HepG2 (cell line): ENCODE measurements around the gene PTGIS. TPM values are rescaled to one million over a fixed set of nuclear protein-coding genes. Genes with fewer than 3 reads are reported as not detected.

Source experiments
- ATAC-seq: fragments of 200-7000 bp; cut with Tn5 transposase; 3 replicates; pipeline ENCODE4 v1.9.1; 2020; ENCODE audit warnings: mild to moderate bottlenecking, moderate library complexity
- BruUV-seq: library from RNA; stranded (reverse); fragments of 400-500 nt; replicated peaks from 2 replicates; lab custom pipeline; 2021; lab: Mats Ljungman, UMichigan
- CTCF ChIA-PET: fragments of 300-600 bp; formaldehyde crosslinking; extraction: SDS; loops from one replicate; lab custom pipeline; 2021; ENCODE audit warnings: low total read pairs, inconsistent platforms, low intra/inter-chr PET ratio; lab: Yijun Ruan, JAX
- POLR2A ChIA-PET: fragments of 350-600 bp; sonication (Branson Sonifier 250); formaldehyde crosslinking; loops from one replicate; lab custom pipeline; 2020; ENCODE audit warnings: antibody characterized with exemption, inconsistent platforms; lab: Yijun Ruan, JAX
- DNase-seq: peaks from one replicate; pipeline ENCODE4 v3.0.0-alpha.2; 2015; ENCODE audit warnings: low spot score
- FAIRE-seq: peaks from 3 replicates; lab custom pipeline; 2011; peaks lifted over from hg19 to GRCh38; lab: Jason Lieb, UNC
- H2AFZ ChIP-seq: one replicate; pipeline ENCODE4 v1.6.1; 2011; ENCODE audit warnings: low read length, inconsistent platforms
- H3K27ac ChIP-seq: fragments of 300-600 bp; 3 replicates; pipeline ENCODE4 v1.8.0; 2011; ENCODE audit warnings: mixed run types, mild to moderate bottlenecking, mixed read lengths, low read length, inconsistent platforms; ENCODE audit not compliant: insufficient read depth; ENCODE audit errors: extremely low read length
- H3K27me3 ChIP-seq, 2 experiments: fragments of 200-600 bp in 1 of 2; 2 replicates in 1 of 2; 3 replicates in 1 of 2; pipeline versions ENCODE4 v1.6.0 to v1.8.0; 2011; ENCODE audit warnings: low read length in 2 of 2, mild to moderate bottlenecking in 2 of 2, moderate library complexity in 2 of 2, inconsistent platforms in 1 of 2; ENCODE audit not compliant: insufficient read depth in 2 of 2, control insufficient read depth in 1 of 2
- H3K36me3 ChIP-seq, 2 experiments: fragments of 200-600 bp in 1 of 2; replicated peaks in 1 of 2; 2 replicates in 1 of 2; 3 replicates in 1 of 2; pipeline versions ENCODE4 v1.5.1 to v1.8.0; 2011; ENCODE audit warnings: low read length in 2 of 2, inconsistent platforms in 1 of 2; ENCODE audit not compliant: insufficient read depth in 2 of 2, control insufficient read depth in 1 of 2
- H3K4me1 ChIP-seq: 2 replicates; pipeline ENCODE4 v1.5.1; 2012; ENCODE audit warnings: low read length, inconsistent platforms; ENCODE audit not compliant: insufficient read depth
- H3K4me2 ChIP-seq: 2 replicates; pipeline ENCODE4 v1.6.0; 2011; ENCODE audit warnings: low read depth, low read length, inconsistent platforms
- H3K4me3 ChIP-seq, 3 experiments: fragments of 200-600 bp in 1 of 3; sonication (generic), shearing (Covaris generic) in 1 of 3; replicated peaks in 1 of 3; 2 replicates each; pipeline ENCODE4 v1.5.1; 2011 to 2016; ENCODE audit warnings: low read length in 3 of 3, inconsistent platforms in 2 of 3, low read depth in 2 of 3, mild to moderate bottlenecking in 2 of 3, control low read depth in 1 of 3, mixed read lengths in 1 of 3; ENCODE audit not compliant: insufficient read depth in 1 of 3
- H3K79me2 ChIP-seq: one replicate; pipeline ENCODE4 v1.6.1; 2011; ENCODE audit warnings: low read length, inconsistent platforms; ENCODE audit not compliant: insufficient read depth
- H3K9ac ChIP-seq: 2 replicates; pipeline ENCODE4 v1.6.0; 2011; ENCODE audit warnings: mild to moderate bottlenecking, low read depth, low read length, inconsistent platforms; ENCODE audit not compliant: insufficient read depth
- H3K9me3 ChIP-seq: 2 replicates; pipeline ENCODE4 v1.5.1; 2012; ENCODE audit warnings: mild to moderate bottlenecking, low read length
- H4K20me1 ChIP-seq: 2 replicates; pipeline ENCODE4 v1.6.0; 2011; ENCODE audit warnings: inconsistent platforms, mild to moderate bottlenecking, low read length, moderate library complexity; ENCODE audit not compliant: insufficient read depth
- ATM ChIP-seq: fragments of 450-650 bp; IDR thresholded peaks from 2 replicates; pipeline ENCODE4 v1.7.1; 2017; ENCODE audit warnings: mild to moderate bottlenecking, borderline replicate concordance
- HNF4A ChIP-seq: sonication (generic); formaldehyde crosslinking; IDR thresholded peaks from 2 replicates; pipeline ENCODE4 v1.4.0; 2020; ENCODE audit warnings: missing genetic modification reagents
- HOXA5 ChIP-seq: sonication (generic); formaldehyde crosslinking; IDR thresholded peaks from 2 replicates; pipeline ENCODE4 v1.4.0; 2020; ENCODE audit warnings: missing genetic modification reagents
- IKZF4 ChIP-seq: sonication (generic); formaldehyde crosslinking; IDR thresholded peaks from 2 replicates; pipeline ENCODE4 v1.5.1; 2020; ENCODE audit warnings: borderline replicate concordance, mild to moderate bottlenecking, low read depth, missing genetic modification reagents; ENCODE audit errors: not compliant biosample characterization
- KLF12 ChIP-seq: sonication (generic); formaldehyde crosslinking; IDR thresholded peaks from 2 replicates; pipeline ENCODE4 v1.4.0; 2020; ENCODE audit warnings: missing genetic modification reagents, borderline replicate concordance
- PCBP2 ChIP-seq: fragments of 200-400 bp; formaldehyde crosslinking; optimal IDR thresholded peaks from 2 replicates; pipeline ENCODE3; 2018; ENCODE audit warnings: low read length, low read depth; ENCODE audit not compliant: poor library complexity, severe bottlenecking
- PHF5A ChIP-seq: IDR thresholded peaks from one replicate; pipeline ENCODE4 v1.6.1; 2018; ENCODE audit warnings: low read depth, missing genetic modification reagents; ENCODE audit not compliant: unreplicated experiment
- RARA ChIP-seq: IDR thresholded peaks from 2 replicates; pipeline ENCODE4 v1.6.1; 2016; ENCODE audit warnings: missing genetic modification reagents, missing compliant biosample characterization
- SCMH1 ChIP-seq: sonication (generic); formaldehyde crosslinking; IDR thresholded peaks from 2 replicates; pipeline ENCODE4 v1.9.0; 2021; ENCODE audit warnings: missing genetic modification reagents, mild to moderate bottlenecking, borderline replicate concordance
- THYN1 ChIP-seq: sonication (generic); formaldehyde crosslinking; IDR thresholded peaks from 2 replicates; pipeline ENCODE4 v1.8.1; 2023; ENCODE audit warnings: low read depth, mild to moderate bottlenecking, moderate library complexity, missing genetic modification reagents, borderline replicate concordance
- ZFP41 ChIP-seq: sonication (generic); formaldehyde crosslinking; IDR thresholded peaks from 2 replicates; pipeline ENCODE4 v1.4.0; 2020; ENCODE audit warnings: mild to moderate bottlenecking, missing genetic modification reagents, borderline replicate concordance
- ZNF230 ChIP-seq: sonication (generic); formaldehyde crosslinking; IDR thresholded peaks from 2 replicates; pipeline ENCODE4 v1.4.0; 2020; ENCODE audit warnings: mild to moderate bottlenecking, missing genetic modification reagents
- ZNF598 ChIP-seq: sonication (generic); formaldehyde crosslinking; IDR thresholded peaks from 2 replicates; pipeline ENCODE4 v1.5.1; 2020; ENCODE audit warnings: mild to moderate bottlenecking, missing genetic modification reagents, borderline replicate concordance
- WGBS: methylation state at CpG from one replicate; pipeline ENCODE4 v1.1.6; 2017; ENCODE audit warnings: low lambda C conversion rate; 5-methylcytosine and 5-hydroxymethylcytosine counted together
- in situ Hi-C: cut with HindIII; loops from 2 replicates; pipeline ENCODE4 v1.10.0; 2017; ENCODE audit warnings: low pct_unique_long_range_greater_than_20kb; ENCODE audit not compliant: extremely low pct_ligation_motif_present
- intact Hi-C: fragments of 100-400 bp; cut with micrococcal nuclease; formaldehyde crosslinking; loops from one replicate; pipeline ENCODE4 v1.10.0; 2022; ENCODE audit not compliant: unreplicated experiment
- polyA plus RNA-seq, 8 experiments: library from polyadenylated mRNA; depleted of rRNA in 3 of 8; stranded (reverse) in 7 of 8; unstranded in 1 of 8; fragments of >200 nt; fragmentation: Illumina TruSeq in 4 of 8; extraction: Trizol in 4 of 8; gene quantifications; 2 replicates each; pipeline versions ENCODE4 v1.2.1 to v1.2.3, GENCODE V29; 2011 to 2016; ENCODE audit warnings: low read depth in 4 of 8, missing spikeins in 1 of 8, mixed read lengths in 1 of 8; ENCODE audit not compliant: insufficient read depth in 1 of 8
- total RNA-seq, 5 experiments: library from RNA; depleted of rRNA; stranded (reverse); fragments of >200 nt; fragmentation: Illumina TruSeq; extraction: Trizol; gene quantifications; 2 replicates each; pipeline ENCODE4 v1.2.3, GENCODE V29; 2016; ENCODE audit warnings: low read depth in 1 of 5
- TF ChIP-seq, protein P1 (sequence below): sonication (generic); formaldehyde crosslinking; IDR thresholded peaks from 2 replicates; pipeline ENCODE4; 2020; ENCODE audit warnings: missing genetic modification reagents, mild to moderate bottlenecking, borderline replicate concordance
- TF ChIP-seq, protein P2 (sequence below): IDR thresholded peaks from 2 replicates; pipeline ENCODE4 v1.6.1; 2016; ENCODE audit warnings: low read depth, borderline replicate concordance

The PTGIS gene
- total and polyA plus RNA-seq, 2 of the 13 experiments (the other 11 are each of a cell fraction or from before 2014, with no cell fraction given) = not detected

GRCh38 chr20:49608752-49609670, 41.1 kb upstream of the PTGIS start:
- H4K20me1 ChIP-seq = no peaks in the 10 kb centered on the region
- H3K27ac ChIP-seq = no peak overlapping the region
- no peaks in the 10 kb centered on the region; a peak in 1 of 5 replicates for H3K27me3 ChIP-seq
- no peak overlapping the region for H3K9ac ChIP-seq
- H3K4me1 ChIP-seq = peaks cover 61% of the 10 kb centered on the region
- BruUV-seq = no TSS peak
- ATAC-seq (peak; percentile 66), DNase-seq (peak; percentile 75), FAIRE-seq (peak; percentile 74)
- WGBS = 7% methylated on average over 16 of the region's 17 CpGs
- H3K36me3 ChIP-seq = no peaks in the 10 kb centered on the region
- no peaks in the 10 kb centered on the region for H3K9me3 ChIP-seq
- intact Hi-C loops (loop anchor here (1.0 to 10.0 kb wide), 2 partner anchors 68 to 274 kb away; no protein-coding TSS in a partner anchor), in situ Hi-C loops (loop anchor here (5.0 kb wide), 4 partner anchors 67 to 278 kb away; no protein-coding TSS in a partner anchor)
- peak overlapping the region; percentile 64 for H2AFZ ChIP-seq
- H3K79me2 ChIP-seq = no peaks in the 10 kb centered on the region
- H3K4me2 ChIP-seq = peak overlapping the region; percentile 78
- ChIA-PET CTCF (interaction anchor here (0.7 to 6.4 kb wide), 16 partner anchors 9 to 320 kb away, joined by 3 to 282 read pairs (median 5); no protein-coding TSS in a partner anchor), POLR2A (interaction anchor here (0.5 to 1.4 kb wide), 6 partner anchors 9 to 327 kb away, joined by 3 to 13 read pairs (median 6); partner anchors contain the start of genes RNF114 and SLC9A8)
- H3K4me3 ChIP-seq = peak overlapping the region in 2 of 3 experiments; percentile 42 to 59; a peak in 4 of 6 replicates
- TF ChIP-seq HOXA5 (CRISPR knock-in tag) (no peak; the same call in 1 of the 2 replicates), THYN1 (CRISPR knock-in tag) (no peak), KLF12 (CRISPR knock-in tag) (no peak), ATM (no peak), HNF4A (peak; percentile 35; the same call in 1 of the 2 replicates), IKZF4 (CRISPR knock-in tag) (peak; percentile 52), PCBP2 (no peak), ZNF598 (CRISPR knock-in tag) (peak; percentile 97; the same call in 1 of the 2 replicates), SCMH1 (no peak), ZNF230 (no peak), RARA (CRISPR knock-in tag) (peak; percentile 18; the same call in 1 of the 2 replicates), PHF5A (CRISPR knock-in tag) (no peak), ZFP41 (CRISPR knock-in tag) (no peak)
- TF ChIP-seq, protein P1, sequence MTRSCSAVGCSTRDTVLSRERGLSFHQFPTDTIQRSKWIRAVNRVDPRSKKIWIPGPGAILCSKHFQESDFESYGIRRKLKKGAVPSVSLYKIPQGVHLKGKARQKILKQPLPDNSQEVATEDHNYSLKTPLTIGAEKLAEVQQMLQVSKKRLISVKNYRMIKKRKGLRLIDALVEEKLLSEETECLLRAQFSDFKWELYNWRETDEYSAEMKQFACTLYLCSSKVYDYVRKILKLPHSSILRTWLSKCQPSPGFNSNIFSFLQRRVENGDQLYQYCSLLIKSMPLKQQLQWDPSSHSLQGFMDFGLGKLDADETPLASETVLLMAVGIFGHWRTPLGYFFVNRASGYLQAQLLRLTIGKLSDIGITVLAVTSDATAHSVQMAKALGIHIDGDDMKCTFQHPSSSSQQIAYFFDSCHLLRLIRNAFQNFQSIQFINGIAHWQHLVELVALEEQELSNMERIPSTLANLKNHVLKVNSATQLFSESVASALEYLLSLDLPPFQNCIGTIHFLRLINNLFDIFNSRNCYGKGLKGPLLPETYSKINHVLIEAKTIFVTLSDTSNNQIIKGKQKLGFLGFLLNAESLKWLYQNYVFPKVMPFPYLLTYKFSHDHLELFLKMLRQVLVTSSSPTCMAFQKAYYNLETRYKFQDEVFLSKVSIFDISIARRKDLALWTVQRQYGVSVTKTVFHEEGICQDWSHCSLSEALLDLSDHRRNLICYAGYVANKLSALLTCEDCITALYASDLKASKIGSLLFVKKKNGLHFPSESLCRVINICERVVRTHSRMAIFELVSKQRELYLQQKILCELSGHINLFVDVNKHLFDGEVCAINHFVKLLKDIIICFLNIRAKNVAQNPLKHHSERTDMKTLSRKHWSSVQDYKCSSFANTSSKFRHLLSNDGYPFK (CRISPR knock-in tag) = peak; percentile 79
- TF ChIP-seq, protein P2, sequence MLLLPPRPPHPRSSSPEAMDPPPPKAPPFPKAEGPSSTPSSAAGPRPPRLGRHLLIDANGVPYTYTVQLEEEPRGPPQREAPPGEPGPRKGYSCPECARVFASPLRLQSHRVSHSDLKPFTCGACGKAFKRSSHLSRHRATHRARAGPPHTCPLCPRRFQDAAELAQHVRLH (CRISPR knock-in tag) = peak; percentile 96
